GM21515 (cell line): ENCODE measurements around the gene SLC25A21.
"Not testable (repeated sequence)": the region's sequence is repeated elsewhere in the genome, so short reads cannot be mapped to it uniquely, and the experiment has no call there.

Experiments
- ATAC-seq: cut with Tn5 transposase; IDR thresholded peaks from one replicate; pipeline ENCODE4 v1.9.1; 2021; ENCODE audit not compliant: unreplicated experiment

Gene SLC25A21

GRCh38 chr14:37172024-37172869 is at the start of gene SLC25A21:
Gene SLC25A21, minus strand, starts transcription at chr14:37172606.
- ATAC-seq = no peak

GRCh38 chr14:37221073-37221472 is 48.7 kb upstream of the SLC25A21 start:
- ATAC-seq = no peak

- no peak for ATAC-seq
These were observed 42.9 kb upstream of the SLC25A21 start for GRCh38 chr14:37215345-37215744.

GRCh38 chr14:37213016-37213415 is 40.6 kb upstream of the SLC25A21 start:
- no peak for ATAC-seq

- no peak for ATAC-seq
These were observed 38.0 kb upstream of the SLC25A21 start for GRCh38 chr14:37210448-37210847.

GRCh38 chr14:37209617-37210016 is 37.2 kb upstream of the SLC25A21 start:
- not testable (repeated sequence) for ATAC-seq

GRCh38 chr14:37205623-37206605 is 33.5 kb upstream of the SLC25A21 start:
- ATAC-seq = not testable (repeated sequence)

- no peak for ATAC-seq
These were observed 31.0 kb upstream of the SLC25A21 start for GRCh38 chr14:37203423-37203822.

- ATAC-seq = no peak
These were observed 30.4 kb upstream of the SLC25A21 start for GRCh38 chr14:37202812-37203211.

GRCh38 chr14:37202265-37202664 is 29.9 kb upstream of the SLC25A21 start:
- no peak for ATAC-seq

- no peak for ATAC-seq
These were observed 29.3 kb upstream of the SLC25A21 start for GRCh38 chr14:37201724-37202123.

- no peak for ATAC-seq
These were observed 26.5 kb upstream of the SLC25A21 start for GRCh38 chr14:37198907-37199306.

- no peak for ATAC-seq
These were observed 25.8 kb upstream of the SLC25A21 start for GRCh38 chr14:37198273-37198598.

- no peak for ATAC-seq
These were observed 25.2 kb upstream of the SLC25A21 start, which contains the start of gene MIPOL1 for GRCh38 chr14:37197421-37198272. Gene MIPOL1, plus strand, starts transcription at chr14:37197937. Its CDS starts 49,952 bp downstream, at chr14:37247889.

- ATAC-seq = no peak
These were observed 24.4 kb upstream of the SLC25A21 start for GRCh38 chr14:37196604-37197420.

- ATAC-seq = no peak
These were observed 22.9 kb upstream of the SLC25A21 start for GRCh38 chr14:37195327-37195726.

GRCh38 chr14:37194698-37195097 is 22.3 kb upstream of the SLC25A21 start:
- ATAC-seq = no peak

- not testable (repeated sequence) for ATAC-seq
These were observed 17.3 kb upstream of the SLC25A21 start for GRCh38 chr14:37189733-37190132.

- ATAC-seq = not testable (repeated sequence)
These were observed 15.6 kb upstream of the SLC25A21 start for GRCh38 chr14:37187840-37188577.
